ENCODE measurements around the gene SPOP.

SPOP gene

GRCh38 chr17:49597436-49597835, 80.5 kb downstream of the SPOP start:
- TF ChIP-seq JUND (IDR thresholded peaks at IDR 0.05; ENCODE audit: low read depth), result no peak
- no peak for DNase-seq (ENCODE audit: low read depth in 1 of 2, low spot score in 1 of 2)
- in situ Hi-C loops (cut with HindIII; ENCODE audit: low pct_unique_long_range_greater_than_20kb, low sequenced_read_pairs), result no loop called here

- DNase-seq (ENCODE audit: low read depth in 1 of 2, low spot score in 1 of 2), result no peak
- in situ Hi-C loops (cut with HindIII; ENCODE audit: low pct_unique_long_range_greater_than_20kb, low sequenced_read_pairs), result no loop called here
- TF ChIP-seq JUND (IDR thresholded peaks at IDR 0.05; ENCODE audit: low read depth), result no peak
These were observed 81.2 kb downstream of the SPOP start for GRCh38 chr17:49596613-49597244.

- in situ Hi-C loops (cut with HindIII; ENCODE audit: low pct_unique_long_range_greater_than_20kb, low sequenced_read_pairs), result no loop called here
- TF ChIP-seq JUND (IDR thresholded peaks at IDR 0.05; ENCODE audit: low read depth), result no peak
These were observed 81.9 kb downstream of the SPOP start for GRCh38 chr17:49595980-49596379.

GRCh38 chr17:49595328-49595727, 82.6 kb downstream of the SPOP start:
- in situ Hi-C loops (cut with HindIII; ENCODE audit: low pct_unique_long_range_greater_than_20kb, low sequenced_read_pairs), result no loop called here
- no peak for TF ChIP-seq JUND (IDR thresholded peaks at IDR 0.05; ENCODE audit: low read depth)
- DNase-seq (ENCODE audit: low read depth in 1 of 2, low spot score in 1 of 2), result no peak

More at GRCh38 chr17:49595980-49596379, 81.9 kb downstream of the SPOP start:
- DNase-seq (ENCODE audit: low read depth in 1 of 2, low spot score in 1 of 2), result no peak

GRCh38 chr17:49592263-49592662, 85.6 kb downstream of the SPOP start:
- in situ Hi-C loops (cut with HindIII; ENCODE audit: low pct_unique_long_range_greater_than_20kb, low sequenced_read_pairs), result no loop called here
- no peak for TF ChIP-seq JUND (IDR thresholded peaks at IDR 0.05; ENCODE audit: low read depth)
- no peak for DNase-seq (ENCODE audit: low read depth in 1 of 2, low spot score in 1 of 2)

GRCh38 chr17:49590874-49591273, 87.0 kb downstream of the SPOP start:
- no peak for TF ChIP-seq JUND (IDR thresholded peaks at IDR 0.05; ENCODE audit: low read depth)
- DNase-seq (ENCODE audit: low read depth in 1 of 2, low spot score in 1 of 2), result no peak
- in situ Hi-C loops (cut with HindIII; ENCODE audit: low pct_unique_long_range_greater_than_20kb, low sequenced_read_pairs), result no loop called here

GRCh38 chr17:49589577-49589927, 88.3 kb downstream of the SPOP start:
- DNase-seq (ENCODE audit: low read depth in 1 of 2, low spot score in 1 of 2), result no peak
- in situ Hi-C loops (cut with HindIII; ENCODE audit: low pct_unique_long_range_greater_than_20kb, low sequenced_read_pairs), result no loop called here
- TF ChIP-seq JUND (IDR thresholded peaks at IDR 0.05; ENCODE audit: low read depth), result no peak

- in situ Hi-C loops (cut with HindIII; ENCODE audit: low pct_unique_long_range_greater_than_20kb, low sequenced_read_pairs), result no loop called here
- no peak for TF ChIP-seq JUND (IDR thresholded peaks at IDR 0.05; ENCODE audit: low read depth)
- no peak for DNase-seq (ENCODE audit: low read depth in 1 of 2, low spot score in 1 of 2)
These were observed 88.9 kb downstream of the SPOP start for GRCh38 chr17:49588726-49589576.

GRCh38 chr17:49588312-49588711, 89.6 kb downstream of the SPOP start:
- no peak for DNase-seq (ENCODE audit: low read depth in 1 of 2, low spot score in 1 of 2)
- TF ChIP-seq JUND (IDR thresholded peaks at IDR 0.05; ENCODE audit: low read depth), result no peak
- in situ Hi-C loops (cut with HindIII; ENCODE audit: low pct_unique_long_range_greater_than_20kb, low sequenced_read_pairs), result no loop called here

- no peak for DNase-seq (ENCODE audit: low read depth in 1 of 2, low spot score in 1 of 2)
- TF ChIP-seq JUND (IDR thresholded peaks at IDR 0.05; ENCODE audit: low read depth), result no peak
- in situ Hi-C loops (cut with HindIII; ENCODE audit: low pct_unique_long_range_greater_than_20kb, low sequenced_read_pairs), result no loop called here
These were observed 90.4 kb downstream of the SPOP start for GRCh38 chr17:49587366-49588073.

GRCh38 chr17:49585422-49586027, 92.4 kb downstream of the SPOP start:
- DNase-seq (ENCODE audit: low read depth in 1 of 2, low spot score in 1 of 2), result peak; percentile 73 to 92
- in situ Hi-C loops (cut with HindIII; ENCODE audit: low pct_unique_long_range_greater_than_20kb, low sequenced_read_pairs), result no loop called here
- no peak for TF ChIP-seq JUND (IDR thresholded peaks at IDR 0.05; ENCODE audit: low read depth)

GRCh38 chr17:49583889-49584288, 94.0 kb downstream of the SPOP start:
- TF ChIP-seq JUND (IDR thresholded peaks at IDR 0.05; ENCODE audit: low read depth), result no peak
- in situ Hi-C loops (cut with HindIII; ENCODE audit: low pct_unique_long_range_greater_than_20kb, low sequenced_read_pairs), result no loop called here
- no peak for DNase-seq (ENCODE audit: low read depth in 1 of 2, low spot score in 1 of 2)

Data from T47D (cell line).